Measurements from ENCODE around the gene NBAS.

DNA sequence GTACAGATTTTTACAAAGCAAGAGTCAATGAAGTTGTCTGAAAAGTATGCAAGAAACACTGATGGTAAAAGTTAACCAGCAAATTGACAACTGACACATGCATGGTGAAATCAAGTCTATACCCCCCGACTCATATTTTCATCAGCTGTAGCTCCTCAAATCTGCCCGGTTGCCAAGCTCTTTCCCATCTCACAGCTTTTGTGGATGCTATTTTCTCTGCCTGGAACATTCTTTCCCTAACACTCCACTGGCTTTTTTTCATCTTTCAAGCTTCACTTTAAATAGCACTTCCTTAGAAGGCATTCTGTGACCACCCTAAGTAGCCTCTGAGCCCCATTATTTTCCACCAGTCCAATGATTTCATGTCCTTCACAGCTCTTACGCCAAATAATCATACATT, 18.1 kb downstream of the NBAS start:
- TF ChIP-seq, protein P1, sequence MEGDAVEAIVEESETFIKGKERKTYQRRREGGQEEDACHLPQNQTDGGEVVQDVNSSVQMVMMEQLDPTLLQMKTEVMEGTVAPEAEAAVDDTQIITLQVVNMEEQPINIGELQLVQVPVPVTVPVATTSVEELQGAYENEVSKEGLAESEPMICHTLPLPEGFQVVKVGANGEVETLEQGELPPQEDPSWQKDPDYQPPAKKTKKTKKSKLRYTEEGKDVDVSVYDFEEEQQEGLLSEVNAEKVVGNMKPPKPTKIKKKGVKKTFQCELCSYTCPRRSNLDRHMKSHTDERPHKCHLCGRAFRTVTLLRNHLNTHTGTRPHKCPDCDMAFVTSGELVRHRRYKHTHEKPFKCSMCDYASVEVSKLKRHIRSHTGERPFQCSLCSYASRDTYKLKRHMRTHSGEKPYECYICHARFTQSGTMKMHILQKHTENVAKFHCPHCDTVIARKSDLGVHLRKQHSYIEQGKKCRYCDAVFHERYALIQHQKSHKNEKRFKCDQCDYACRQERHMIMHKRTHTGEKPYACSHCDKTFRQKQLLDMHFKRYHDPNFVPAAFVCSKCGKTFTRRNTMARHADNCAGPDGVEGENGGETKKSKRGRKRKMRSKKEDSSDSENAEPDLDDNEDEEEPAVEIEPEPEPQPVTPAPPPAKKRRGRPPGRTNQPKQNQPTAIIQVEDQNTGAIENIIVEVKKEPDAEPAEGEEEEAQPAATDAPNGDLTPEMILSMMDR (IDR thresholded peaks at IDR 0.05) = no peak
- no peak for TF ChIP-seq POLR2A (IDR thresholded peaks at IDR 0.05)

All from ovary (tissue), 3 donors.